HG02973 (cell line): Measurements from ENCODE around the gene ZFAND6.
"Not testable (repeated sequence)": the region's sequence is repeated elsewhere in the genome, so short reads cannot be mapped to it uniquely, and the experiment has no call there.

Source experiments
- ATAC-seq: cut with Tn5 transposase; IDR thresholded peaks from one replicate; pipeline ENCODE4 v1.9.1; 2021; ENCODE audit warnings: moderate library complexity; ENCODE audit not compliant: unreplicated experiment

ZFAND6 gene

DNA sequence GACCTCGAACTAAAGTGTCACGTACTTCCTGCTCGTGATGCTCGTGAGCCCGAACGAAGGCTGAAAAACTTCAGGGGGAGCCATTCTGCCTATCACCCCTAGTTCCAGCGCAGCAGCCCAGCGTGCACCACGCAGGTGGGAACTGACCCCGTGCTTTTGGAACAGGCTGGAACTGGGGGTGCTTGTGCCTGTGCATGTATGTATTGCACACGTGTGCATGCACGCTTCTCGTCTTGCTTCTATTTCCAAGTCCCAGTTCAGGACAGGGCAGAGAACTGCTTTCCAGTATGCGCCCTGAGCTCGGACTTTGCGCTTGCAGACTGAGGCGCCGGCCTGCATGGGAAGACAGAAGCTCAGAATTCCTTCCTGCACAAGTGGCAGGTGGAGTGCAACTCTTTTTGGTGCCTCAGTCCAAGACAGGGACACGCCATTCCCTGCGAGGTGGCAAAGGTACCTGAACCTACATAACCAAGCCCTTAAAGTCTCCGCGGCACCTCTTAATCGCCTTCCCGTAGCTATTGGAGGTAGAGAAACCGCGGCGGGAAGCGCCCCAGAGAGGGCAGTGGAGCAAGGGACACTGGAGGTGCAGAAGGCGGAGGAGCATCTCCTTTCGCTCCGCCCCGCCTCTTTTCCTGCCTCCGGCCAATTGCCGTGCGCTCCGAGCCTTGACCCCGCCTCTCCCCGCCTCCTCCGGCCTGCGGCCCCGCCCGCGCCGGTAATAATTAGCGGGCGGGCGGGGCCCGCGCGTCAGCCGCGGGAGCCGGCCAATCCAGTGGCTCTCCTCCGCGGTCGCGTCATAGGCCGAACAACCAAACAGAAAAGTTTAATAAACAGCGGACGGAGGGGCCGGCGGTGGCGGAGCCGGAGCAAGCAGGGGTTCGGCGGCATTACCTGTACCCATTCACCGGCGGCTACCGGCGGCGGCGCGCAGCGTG lies at the start of gene ZFAND6:
Gene ZFAND6 (plus strand): TSS at position 826 of the 935 bp plus-strand sequence. CDS start 60,669 bp downstream, outside the sequence.
- ATAC-seq: peak; percentile 65

DNA sequence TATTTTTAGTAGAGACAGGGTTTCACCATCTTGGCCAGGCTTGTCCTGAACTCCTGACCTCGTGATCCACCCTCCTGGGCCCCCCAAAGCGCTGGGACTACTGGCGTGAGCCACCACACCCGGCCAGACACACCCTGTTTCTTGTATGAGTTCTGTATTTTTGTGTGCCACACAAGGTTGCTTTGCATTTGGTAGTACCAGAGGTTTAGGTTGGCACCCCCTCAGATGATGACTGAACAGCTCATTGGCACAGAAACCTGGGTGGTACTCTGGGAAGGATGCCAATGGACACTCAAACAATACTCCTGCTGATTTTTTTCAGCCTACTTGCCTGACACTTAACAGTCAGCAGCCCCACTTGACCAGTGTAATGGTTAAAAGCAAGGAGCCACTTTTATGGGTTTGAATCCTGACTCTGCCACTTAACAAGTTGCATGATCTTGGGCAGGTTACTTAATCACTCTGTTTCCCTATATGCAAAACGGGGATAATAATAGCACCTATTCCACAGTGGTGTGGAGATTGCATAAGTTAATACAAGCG lies 49.3 kb upstream of the ZFAND6 start:
- no peak for ATAC-seq

DNA sequence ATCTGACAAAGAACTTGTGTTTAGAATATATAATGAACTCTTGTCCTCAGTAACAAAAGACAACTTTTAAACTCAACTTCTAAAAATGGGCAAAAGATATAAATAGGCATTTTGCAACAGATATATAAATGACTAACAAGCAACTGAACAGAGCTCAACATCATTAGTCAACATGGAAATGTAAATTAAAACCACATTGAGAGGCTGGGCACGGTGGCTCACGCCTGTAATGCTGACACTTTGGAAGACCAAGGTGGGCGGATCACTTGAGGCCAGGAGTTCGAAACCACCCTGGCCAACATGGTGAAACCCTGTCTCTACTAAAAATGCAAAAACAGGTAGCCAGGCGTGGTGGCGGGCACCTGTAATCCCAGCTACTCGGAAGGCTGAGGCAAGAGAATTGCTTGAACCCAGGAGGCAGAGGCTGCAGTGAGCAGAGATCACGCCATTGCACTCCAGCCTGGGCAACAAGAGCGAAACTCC lies 48.4 kb upstream of the ZFAND6 start:
- ATAC-seq: not testable (repeated sequence)

DNA sequence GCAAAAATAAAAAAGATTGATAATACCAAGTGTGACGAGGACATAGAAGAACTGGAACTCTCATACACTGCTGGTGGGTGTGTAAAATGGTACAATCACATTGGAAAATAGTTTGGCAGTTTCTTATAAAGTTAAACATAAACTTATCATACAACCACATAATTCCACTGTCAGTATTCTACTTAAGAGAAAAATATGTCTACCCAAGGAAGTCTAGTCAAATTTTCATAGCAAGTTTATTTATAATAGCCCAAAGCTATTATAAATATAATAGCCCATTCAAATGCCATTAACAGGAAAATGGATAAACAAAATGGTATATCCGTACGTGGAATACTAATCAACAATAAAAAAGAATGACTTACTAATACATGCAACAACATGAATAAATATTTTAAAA lies 47.9 kb upstream of the ZFAND6 start:
- no peak for ATAC-seq

- ATAC-seq: no peak
These were observed 47.3 kb upstream of the ZFAND6 start for GRCh38 chr15:80012060-80012726.

DNA sequence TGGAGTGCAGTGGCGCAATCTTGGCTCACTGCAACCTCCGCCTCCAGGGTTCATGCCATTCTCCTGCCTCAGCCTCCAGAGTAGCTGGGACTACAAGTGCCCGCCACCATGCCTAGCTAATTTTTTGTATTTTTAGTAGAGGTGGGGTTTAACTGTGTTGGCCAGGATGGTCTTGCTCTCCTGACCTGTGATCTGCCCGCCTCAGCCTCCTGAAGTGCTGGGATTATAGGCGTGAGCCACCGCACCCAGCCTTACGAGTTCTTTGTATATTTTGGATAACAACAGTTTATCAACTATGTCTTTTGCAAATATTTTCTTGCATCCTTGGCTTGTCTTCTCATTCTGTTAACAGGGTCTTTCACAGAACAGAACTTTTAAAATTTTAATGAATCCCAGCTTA lies 45.3 kb upstream of the ZFAND6 start:
- not testable (repeated sequence) for ATAC-seq

DNA sequence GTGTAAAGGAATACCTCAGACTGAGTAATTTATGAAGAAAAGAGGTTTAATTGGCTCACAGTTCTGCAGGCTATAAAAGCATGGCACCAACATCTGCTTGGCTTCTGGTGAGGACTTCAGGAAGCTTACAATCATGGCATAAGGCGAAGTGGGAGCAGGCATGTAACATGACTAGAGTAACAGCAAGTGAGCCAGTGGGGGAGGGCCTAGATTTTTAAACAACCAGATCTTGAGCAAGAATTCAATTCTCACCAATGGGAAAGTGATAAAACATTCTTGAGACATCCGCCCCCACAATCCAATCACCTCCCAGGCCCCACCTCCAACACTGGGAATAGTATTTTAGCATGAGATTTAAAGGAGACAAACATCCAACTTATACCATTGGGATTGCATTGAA lies 44.3 kb upstream of the ZFAND6 start:
- no peak for ATAC-seq

GRCh38 chr15:80016506-80016905 lies 43.0 kb upstream of the ZFAND6 start:
- not testable (repeated sequence) for ATAC-seq

- not testable (repeated sequence) for ATAC-seq
These were observed 42.3 kb upstream of the ZFAND6 start for GRCh38 chr15:80017139-80017538.

DNA sequence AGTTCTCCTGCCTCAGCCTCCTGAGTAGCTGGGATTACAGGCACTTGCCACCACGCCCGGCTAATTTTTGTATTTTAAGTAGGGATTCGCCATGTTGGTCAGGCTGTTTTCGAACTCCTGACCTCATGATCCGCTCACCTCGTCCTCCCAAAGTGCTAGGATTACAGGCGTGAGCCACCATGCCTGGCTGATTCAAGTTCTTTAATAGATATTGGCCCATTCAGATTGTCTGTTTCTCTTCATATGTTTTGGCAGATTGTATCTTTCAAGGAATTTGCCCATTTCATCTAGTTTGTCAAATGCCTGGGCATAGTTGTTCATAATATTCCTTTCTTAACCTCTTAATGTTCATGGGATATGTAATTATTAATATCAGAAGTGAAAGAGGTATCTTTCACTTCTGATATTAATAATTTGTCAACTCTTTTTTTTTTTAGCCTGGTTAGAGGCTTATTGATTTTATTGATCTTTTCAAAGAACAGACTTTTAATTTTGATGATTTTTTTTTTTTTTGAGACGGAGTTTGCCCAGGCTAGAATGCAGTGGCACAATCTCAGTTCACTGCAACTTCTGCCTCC lies 40.2 kb upstream of the ZFAND6 start:
- ATAC-seq: no peak

- not testable (repeated sequence) for ATAC-seq
These were observed 39.3 kb upstream of the ZFAND6 start for GRCh38 chr15:80020149-80020548.

DNA sequence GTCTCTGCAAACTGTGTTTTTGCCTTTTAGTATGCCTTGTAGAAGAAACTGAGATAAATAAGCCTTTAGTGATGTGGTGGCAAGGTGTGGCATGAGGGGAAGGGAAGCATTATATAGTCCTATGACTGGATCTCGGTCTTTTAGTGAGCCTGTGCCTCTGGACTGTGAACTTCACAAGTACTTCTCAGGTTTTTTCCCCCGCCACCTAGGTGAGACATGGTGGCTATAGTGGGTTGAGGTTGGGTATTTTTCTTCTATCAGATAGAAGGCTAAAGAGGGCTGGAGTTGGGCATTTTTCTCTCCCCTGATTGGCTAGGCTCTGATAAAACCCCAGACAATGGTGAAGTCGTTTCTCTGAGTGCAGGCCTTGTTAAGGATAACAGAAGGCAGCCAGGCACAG lies 38.7 kb upstream of the ZFAND6 start:
- ATAC-seq: no peak

DNA sequence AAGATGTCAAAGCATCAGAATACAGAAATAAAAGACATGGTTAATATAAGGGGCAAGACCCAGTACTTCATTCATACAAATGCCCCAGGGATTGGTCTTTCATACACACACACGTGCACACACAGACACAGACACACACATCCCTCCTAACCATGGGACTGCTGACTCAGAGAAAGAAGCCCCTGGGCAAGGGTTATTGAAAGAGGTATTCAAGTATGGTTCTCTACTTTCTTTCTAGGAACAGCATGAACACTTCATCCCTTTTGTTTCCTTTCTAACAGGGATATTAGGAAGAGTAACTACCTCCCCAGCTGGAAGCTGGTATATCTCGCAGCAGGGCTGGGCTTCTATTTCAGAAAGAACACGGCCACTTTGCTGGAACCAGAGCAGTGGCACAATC lies 33.2 kb upstream of the ZFAND6 start:
- no peak for ATAC-seq

DNA sequence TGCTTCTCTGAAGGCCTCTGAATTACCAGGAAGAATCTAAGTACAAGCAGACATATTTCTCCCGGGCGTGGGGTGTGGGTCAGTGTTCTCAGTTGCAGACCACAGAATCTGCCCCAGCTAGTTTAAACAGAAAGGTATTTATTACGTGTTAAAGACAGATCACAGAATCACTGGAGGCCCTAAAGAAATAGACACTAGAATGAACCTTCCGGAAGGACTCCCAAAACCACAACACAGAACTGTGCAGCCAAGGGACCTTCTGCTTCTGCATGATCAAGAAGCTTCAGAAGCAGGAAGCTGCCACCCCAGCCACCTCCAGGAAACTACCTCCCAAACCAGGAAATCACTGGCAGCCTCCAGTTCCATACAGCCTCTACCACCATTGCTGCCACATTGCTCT lies 32.7 kb upstream of the ZFAND6 start:
- no peak for ATAC-seq

DNA sequence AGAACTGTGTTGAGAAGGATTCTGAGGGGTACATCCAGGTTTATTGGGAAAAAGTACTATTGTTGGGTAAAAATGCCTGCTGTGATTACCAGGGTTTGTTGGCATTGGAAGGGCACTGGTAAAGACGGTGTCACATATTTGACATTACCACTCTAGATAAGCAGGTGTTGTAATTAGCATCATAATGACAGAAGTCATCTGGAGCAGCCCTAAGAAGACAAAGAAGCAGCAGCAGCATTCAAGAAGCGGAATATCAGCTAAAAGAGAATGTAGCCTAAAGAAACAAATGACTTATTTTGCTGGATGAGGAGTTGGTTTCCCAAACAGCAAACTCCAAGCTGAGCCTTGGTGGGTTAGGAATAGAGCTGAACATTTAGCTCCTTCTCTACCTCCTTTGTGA lies 30.5 kb upstream of the ZFAND6 start:
- no peak for ATAC-seq

DNA sequence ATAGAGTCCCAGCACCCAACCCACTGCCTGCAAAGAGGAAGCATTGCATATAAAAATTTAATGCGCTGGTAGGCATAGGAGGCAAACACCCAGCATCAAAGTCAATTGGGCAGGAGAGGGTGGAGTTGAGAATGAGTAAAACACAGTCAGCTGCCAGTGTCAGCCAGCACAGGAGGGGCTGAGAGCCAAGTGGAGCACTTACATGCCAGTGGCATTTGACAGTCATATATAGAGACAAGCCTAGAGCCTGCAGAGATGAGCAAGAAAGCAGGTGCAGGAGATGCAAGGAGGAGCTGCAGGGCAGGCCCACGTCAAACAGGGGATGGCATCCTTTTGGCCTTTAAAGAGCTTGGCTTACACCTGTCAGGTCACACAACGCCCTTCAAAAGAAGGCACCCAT lies 27.6 kb upstream of the ZFAND6 start:
- ATAC-seq: no peak

DNA sequence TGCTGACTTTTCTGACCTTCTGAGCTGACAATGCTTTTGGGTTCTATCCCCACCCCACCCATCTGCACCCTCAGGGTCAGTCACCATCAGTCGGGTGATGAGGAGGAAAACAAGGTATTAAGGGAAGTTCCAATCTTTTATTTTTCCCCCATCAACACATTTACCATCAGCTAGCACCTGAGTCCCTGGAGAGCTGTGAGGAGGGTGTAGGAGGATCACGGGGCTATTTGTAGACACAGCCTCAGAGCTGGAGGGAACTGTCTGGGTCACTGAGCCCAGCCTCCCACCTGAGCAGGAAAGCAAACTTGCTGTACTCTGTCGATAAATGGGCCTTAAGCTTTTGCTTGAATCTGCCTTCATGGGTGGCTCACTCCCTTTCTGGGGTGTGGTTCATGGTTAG lies 24.8 kb upstream of the ZFAND6 start:
- no peak for ATAC-seq

DNA sequence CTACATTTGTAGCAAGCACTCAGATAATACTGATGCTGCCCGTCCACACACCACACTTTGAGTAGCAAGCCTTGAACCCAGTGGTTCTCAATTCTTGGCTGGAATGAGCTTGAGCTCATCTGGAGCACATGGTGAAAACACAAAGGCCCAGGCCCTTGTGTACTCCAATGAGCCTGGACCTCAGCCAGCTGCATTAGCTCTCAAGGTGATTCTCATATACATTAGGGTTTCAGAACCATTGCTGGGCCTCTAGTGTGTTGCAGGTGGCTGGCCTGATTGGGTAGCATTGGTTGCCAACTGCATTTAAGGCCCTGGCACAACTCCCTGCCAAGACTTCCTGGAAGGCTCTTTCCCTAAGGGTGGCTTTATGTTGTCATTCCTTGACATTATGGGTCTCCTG lies 23.4 kb upstream of the ZFAND6 start:
- ATAC-seq: no peak

DNA sequence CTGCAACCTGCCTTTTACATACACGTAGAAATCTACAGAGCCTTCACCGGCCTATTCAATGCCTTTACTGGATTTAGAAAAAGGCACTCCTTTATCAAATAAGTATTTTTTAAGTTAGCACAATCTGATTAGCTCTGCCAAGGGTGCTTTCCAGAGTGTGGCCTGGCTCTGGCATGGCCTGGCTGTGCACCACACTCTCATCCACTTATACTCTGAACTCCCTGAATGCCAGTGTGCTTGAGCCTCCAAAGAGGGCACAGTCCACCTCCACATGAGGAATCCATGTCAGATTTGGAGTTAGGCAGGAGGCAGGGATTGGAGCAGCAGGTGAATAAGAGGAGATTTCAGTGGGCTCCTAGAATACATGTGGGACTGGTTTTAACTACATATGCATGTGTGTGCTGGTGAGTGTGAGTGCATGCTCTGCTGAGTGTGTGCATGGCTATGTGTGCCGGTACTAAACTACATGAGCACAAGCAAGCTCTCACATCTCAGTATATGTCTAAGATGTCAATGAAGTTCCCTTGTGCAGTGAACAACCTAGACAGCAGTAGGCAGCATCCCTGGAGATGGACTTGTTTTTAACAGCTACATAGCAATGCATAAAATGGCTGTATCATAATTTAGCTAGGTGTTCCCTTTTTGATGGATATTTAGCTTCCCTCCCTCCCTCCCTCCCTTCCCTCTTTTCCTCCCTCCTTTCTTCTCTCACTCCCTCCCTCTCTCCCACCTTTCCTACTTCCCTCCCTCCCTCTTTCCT lies 17.8 kb upstream of the ZFAND6 start:
- no peak for ATAC-seq

DNA sequence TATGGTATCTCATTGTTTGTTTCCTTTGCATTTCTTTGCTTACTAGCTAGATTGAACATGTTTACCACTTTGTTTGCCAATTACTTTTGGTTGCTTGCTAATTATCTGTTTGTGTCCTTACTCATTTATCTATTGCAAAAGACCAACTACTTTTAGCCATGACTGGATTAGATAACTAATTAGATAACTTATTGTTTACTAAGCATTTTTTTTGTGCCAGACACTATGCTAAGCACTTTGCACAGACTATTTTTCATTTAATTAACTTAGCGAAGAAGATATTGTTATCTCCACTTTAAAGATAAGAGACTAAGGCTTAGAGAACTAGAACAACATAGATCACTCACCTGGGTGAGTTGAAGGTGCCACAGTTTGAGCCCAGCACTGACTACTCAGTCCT lies 16.9 kb upstream of the ZFAND6 start:
- ATAC-seq: no peak

GRCh38 chr15:80045219-80045618 lies 14.3 kb upstream of the ZFAND6 start:
- not testable (repeated sequence) for ATAC-seq
